HG03095 (cell line): ENCODE data around the gene SPATA20.

Experiments used
- ATAC-seq: cut with Tn5 transposase; IDR thresholded peaks from one replicate; pipeline ENCODE4 v1.9.1; 2021; ENCODE audit warnings: moderate library complexity; ENCODE audit not compliant: unreplicated experiment

SPATA20 gene

DNA sequence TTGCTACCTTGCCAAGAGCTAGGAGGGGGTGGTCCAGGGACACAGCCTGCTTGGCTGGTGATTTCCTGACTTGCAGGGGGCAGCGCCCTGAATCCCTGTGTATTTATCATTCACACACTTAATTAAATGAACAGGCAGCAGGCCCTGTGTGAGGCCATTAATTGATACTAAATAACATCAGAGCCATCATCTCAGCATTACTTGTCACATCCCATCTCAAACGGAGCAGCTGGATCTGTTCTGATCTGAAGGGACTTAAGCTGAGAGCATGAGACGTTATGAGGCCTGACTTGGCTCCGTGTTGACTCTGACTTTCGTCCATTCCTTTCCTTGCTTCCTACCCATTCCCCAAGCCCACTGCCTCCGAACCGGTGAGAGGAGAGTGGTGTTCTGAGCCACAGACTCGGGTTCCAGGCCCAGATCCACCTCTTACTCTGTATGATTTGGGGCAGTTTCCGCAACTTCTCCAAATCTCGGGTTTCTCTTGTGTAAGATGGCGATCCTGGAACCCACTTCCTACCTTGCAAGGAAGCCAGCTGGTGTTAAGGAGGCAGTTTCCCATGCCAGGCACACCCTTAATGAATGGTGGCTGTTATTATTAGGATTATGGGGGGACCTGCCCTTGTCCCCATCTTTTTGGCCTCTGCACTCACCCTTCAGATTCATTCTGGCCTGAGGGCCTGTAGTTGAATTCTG, 47.3 kb downstream of the SPATA20 start:
- ATAC-seq, result no peak

DNA sequence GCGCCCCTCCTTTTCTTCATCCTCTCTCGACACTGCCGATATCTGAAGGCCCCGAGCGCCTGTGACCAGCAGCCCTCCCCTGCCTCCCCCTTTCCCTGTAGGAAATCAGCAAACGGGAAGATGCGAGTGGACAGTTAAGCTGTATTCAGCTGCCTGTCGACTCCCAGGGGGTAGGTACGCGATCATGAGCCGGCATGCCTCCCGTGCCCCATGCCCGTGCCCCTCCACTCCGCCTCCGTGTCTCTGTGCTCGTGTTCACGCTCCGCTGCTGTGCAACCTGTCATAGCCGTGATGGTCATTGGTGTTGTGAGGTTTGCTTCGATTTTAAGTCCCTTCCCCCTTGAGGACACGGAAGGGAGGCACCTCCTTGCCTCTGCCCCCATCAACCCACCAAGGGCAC, 47.9 kb downstream of the SPATA20 start:
- no peak for ATAC-seq

DNA sequence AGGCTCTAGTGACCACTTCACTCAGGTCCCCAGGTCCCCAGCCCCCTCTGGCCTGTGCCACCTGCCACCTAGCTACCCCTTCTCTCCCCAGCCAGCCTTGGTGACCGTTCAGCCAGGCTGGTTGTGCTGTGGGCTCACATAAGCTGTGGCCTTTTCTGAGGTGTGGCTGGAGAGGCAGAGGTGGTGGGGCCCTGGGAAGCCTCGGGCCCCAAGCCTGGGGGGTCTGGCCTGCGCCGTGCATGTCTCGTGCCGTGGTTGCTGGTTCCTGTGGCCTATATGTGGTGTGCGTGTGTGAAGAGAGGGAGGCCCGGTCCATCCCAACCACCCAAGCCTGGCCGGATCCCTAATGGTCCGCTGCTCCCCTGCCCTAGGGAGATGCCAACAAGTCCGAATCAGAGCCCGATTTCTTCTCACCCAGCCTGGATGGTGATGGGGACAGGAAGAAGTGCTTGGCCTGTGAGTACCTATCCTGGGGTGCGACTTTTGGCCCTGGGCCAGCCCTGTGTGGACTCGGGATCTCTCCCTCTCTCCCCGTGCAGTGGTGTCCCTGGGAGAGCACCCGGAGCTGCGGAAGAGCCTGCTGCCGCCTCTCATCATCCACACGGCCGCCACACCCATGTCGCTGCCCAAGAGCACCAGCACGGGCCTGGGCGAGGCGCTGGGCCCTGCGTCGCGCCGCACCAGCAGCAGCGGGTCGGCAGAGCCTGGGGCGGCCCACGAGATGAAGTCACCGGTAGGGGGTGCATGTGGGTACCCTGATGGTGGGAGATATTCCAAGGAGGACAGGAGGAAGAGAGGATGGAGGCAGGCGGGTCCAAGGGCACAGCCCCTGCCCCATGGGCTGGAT, 49.4 kb downstream of the SPATA20 start:
- ATAC-seq, result no peak

DNA sequence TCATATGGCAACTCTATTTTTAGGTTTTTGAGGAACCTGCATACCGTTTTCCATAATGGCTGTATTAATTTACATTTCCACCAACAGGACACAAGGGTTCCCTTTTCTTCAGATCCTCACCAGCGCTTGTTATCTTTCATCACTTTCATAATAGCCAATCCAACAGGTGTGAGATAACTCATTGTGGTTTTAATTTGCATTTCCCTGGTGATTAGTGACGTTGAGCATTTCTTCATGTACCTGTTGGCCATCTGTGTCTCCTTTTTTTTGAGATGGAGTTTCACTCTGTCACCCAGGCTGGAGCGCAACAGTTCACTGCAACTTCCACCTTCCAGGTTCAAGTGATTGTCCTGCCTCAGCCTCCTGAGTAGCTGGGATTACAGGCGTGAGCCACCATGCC, 51.5 kb downstream of the SPATA20 start:
- no peak for ATAC-seq

DNA sequence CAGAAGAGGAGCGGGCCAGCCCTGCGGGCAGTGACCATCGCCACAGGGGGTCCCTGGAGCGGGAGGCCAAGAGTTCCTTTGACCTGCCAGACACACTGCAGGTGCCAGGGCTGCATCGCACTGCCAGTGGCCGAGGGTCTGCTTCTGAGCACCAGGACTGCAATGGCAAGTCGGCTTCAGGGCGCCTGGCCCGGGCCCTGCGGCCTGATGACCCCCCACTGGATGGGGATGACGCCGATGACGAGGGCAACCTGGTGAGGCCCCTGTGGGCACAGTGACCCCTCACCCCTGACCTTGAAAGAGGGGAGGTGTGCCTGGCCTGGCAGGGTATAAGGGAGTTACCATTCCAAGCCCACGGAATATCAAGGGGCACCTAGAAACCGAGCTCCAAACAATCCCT, 52.6 kb downstream of the SPATA20 start:
- ATAC-seq, result no peak

DNA sequence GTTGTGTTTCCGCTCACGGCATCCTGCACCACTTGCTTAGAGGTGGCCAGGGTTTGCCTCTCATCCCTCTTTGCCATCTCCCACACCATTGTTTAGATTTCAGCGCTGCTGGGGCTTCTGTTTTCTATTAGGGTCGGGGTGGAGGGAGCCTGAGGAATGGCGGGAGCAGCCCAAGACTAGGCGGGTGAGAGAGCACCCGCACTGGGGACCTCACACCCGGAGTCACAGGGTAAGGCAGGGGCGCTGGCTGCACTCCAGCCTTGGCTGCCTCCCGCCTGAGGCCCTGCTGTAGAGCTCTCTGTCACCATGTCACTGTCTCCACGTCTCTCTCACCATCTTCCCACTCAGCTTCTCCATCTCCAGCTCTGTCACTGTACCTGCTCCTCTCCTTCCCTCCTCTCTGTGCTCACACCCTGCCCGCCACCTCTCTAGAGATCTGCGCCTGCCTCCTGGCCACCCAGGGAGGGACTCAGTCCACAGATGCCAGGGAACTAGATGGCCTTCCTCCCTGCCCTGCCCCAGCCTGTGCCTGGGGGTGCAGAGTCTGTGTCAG, 54.9 kb downstream of the SPATA20 start:
- ATAC-seq, result no peak

DNA sequence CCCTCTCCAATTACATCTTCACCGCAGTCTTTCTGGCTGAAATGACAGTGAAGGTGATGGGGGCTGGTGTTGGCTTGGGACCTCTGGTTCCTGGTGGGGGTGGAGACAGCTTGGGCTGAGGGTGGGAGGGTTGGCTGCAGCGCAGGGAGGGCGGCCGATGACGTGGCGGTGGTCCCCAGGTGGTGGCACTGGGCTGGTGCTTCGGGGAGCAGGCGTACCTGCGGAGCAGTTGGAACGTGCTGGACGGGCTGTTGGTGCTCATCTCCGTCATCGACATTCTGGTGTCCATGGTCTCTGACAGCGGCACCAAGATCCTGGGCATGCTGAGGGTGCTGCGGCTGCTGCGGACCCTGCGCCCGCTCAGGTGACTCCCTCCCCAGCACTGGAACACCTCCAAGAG, 55.9 kb downstream of the SPATA20 start:
- ATAC-seq, result no peak

DNA sequence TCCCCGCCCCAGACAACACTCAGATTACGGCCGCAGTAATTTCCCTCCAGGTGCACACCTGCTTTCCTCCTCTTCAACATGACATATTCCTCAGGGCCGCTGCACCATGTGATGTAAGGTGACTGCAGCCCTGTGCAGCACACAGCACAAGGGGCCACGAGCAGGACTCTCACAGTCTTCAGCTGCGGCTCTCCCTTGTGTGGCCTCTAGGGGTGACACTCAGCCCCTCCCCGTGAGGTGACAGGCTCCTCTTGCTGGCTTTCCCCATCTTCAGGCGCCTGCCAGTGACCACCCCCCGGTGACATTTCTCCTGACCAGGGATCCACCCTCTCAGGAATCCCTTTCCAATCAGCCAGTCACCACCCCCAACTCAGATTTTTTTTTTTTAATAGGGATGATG, 56.4 kb downstream of the SPATA20 start:
- no peak for ATAC-seq

DNA sequence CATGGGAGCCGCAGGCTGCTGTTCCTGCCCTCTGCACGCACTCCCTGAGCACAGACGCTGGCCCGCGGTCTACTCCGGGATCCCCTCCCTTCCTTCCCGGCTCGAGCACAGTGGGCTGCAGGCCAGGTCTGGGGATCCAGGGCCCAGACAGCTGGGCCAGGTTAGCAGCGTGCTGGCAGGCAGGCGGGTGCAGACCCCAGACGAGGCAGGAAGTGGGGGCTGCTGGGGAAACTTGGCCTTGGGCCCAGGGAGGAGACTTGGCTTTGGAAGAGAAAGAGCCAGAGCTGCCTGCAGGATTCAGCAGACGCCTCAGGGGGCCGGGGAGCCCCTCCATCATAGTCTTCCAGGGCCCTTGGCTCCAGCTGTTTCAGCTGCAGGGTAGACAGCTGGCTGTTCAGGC, 57.5 kb downstream of the SPATA20 start:
- ATAC-seq, result no peak

DNA sequence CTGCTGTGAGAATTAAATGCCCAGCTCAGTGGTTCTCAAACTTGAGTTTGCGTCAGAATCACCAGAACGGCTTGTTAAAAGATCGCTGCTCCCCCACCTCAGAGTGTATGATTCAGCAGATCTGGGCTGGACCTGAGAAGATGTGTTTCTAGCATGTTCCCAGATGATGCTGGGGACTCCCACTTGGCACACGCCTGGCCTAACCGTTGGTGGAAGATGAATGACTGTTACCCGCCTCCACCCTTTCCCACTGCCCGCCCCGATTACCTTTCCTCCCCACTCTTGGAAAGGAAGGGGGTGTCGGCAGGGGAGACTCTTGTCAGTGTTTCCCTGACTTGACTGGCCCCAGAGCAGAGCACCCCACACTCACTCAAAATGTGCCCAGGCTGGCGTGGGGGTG, 58.5 kb downstream of the SPATA20 start:
- no peak for ATAC-seq
